Ureter (tissue), 1 donor: ENCODE results near the gene AOX1. TPM values are rescaled to one million over a fixed set of nuclear protein-coding genes. Genes with fewer than 3 reads are reported as not detected.
"Not testable (repeated sequence)": the region's sequence is repeated elsewhere in the genome, so short reads cannot be mapped to it uniquely, and the experiment has no call there.

Source experiments
- DNase-seq: peaks from one replicate; pipeline ENCODE4 v3.0.0-alpha.2; 2020; ENCODE audit warnings: low spot score
- total RNA-seq: library from RNA; stranded (reverse); gene quantifications from one replicate; pipeline ENCODE4 v1.2.4, GENCODE V29; 2023
- donor health status: DM: yes; HTN: yes; CAD: no.

The AOX1 gene
- total RNA-seq, 1 donor from 2014 or later, result 56.6 TPM

GRCh38 chr2:200665626-200666453 is 80.0 kb downstream of the AOX1 start:
- no peak for DNase-seq

- no peak for DNase-seq
Measured at GRCh38 chr2:200667413-200667812, 81.6 kb downstream of the AOX1 start.

- no peak for DNase-seq
Measured at GRCh38 chr2:200668478-200668877, 82.7 kb downstream of the AOX1 start.

- DNase-seq, result no peak
Measured at GRCh38 chr2:200669308-200669707, 83.5 kb downstream of the AOX1 start.

- DNase-seq, result no peak
Measured at GRCh38 chr2:200670313-200670712, 84.5 kb downstream of the AOX1 start.

- DNase-seq, result no peak
Measured at GRCh38 chr2:200670751-200671150, 84.9 kb downstream of the AOX1 start.

- DNase-seq, result no peak
Measured at GRCh38 chr2:200673191-200673590, 87.4 kb downstream of the AOX1 start.

GRCh38 chr2:200674837-200675236 is 89.0 kb downstream of the AOX1 start:
- DNase-seq, result no peak

- DNase-seq, result no peak
Measured at GRCh38 chr2:200677171-200677570, 91.4 kb downstream of the AOX1 start.

GRCh38 chr2:200677721-200678532 is 92.1 kb downstream of the AOX1 start:
- no peak for DNase-seq

- no peak for DNase-seq
Measured at GRCh38 chr2:200679127-200679526, 93.3 kb downstream of the AOX1 start.

GRCh38 chr2:200679535-200679934 is 93.7 kb downstream of the AOX1 start:
- DNase-seq, result no peak

GRCh38 chr2:200681697-200682096 is 95.9 kb downstream of the AOX1 start:
- DNase-seq, result no peak

- DNase-seq, result not testable (repeated sequence)
Measured at GRCh38 chr2:200682407-200682806, 96.6 kb downstream of the AOX1 start.

- no peak for DNase-seq
Measured at GRCh38 chr2:200687922-200688920, 102.4 kb downstream of the AOX1 start.

- no peak for DNase-seq
Measured at GRCh38 chr2:200689115-200689514, 103.3 kb downstream of the AOX1 start.

- no peak for DNase-seq
Measured at GRCh38 chr2:200693836-200694470, 108.1 kb downstream of the AOX1 start.

- DNase-seq, result no peak
Measured at GRCh38 chr2:200695191-200695590, 109.4 kb downstream of the AOX1 start.

GRCh38 chr2:200695601-200696000 is 109.8 kb downstream of the AOX1 start:
- DNase-seq, result no peak

GRCh38 chr2:200698217-200698616 is 112.4 kb downstream of the AOX1 start:
- no peak for DNase-seq

GRCh38 chr2:200699310-200699709 is 113.5 kb downstream of the AOX1 start:
- no peak for DNase-seq
